GM23248 (cell line): Measurements from ENCODE around the gene CLEC4G. TPM values are rescaled to one million over a fixed set of nuclear protein-coding genes. Genes with fewer than 3 reads are reported as not detected.

Experiments used
- DNase-seq: peaks from one replicate; pipeline ENCODE4 v3.0.0-alpha.2; 2015
- H2AFZ ChIP-seq: fragments of 200-600 bp; sonication (generic); 2 replicates; pipeline ENCODE4 v1.6.1; 2016; ENCODE audit warnings: antibody characterized with exemption
- H3F3A ChIP-seq: fragments of 200-600 bp; sonication (generic); 2 replicates; pipeline ENCODE4 v1.6.1; 2016; ENCODE audit warnings: mild to moderate bottlenecking, antibody characterized with exemption, mixed run types; ENCODE audit not compliant: insufficient read depth
- H3K27ac ChIP-seq: fragments of 200-600 bp; sonication (generic); 2 replicates; pipeline ENCODE4 v1.5.1; 2016; ENCODE audit warnings: mild to moderate bottlenecking
- H3K27me3 ChIP-seq: fragments of 200-600 bp; sonication (generic); replicated peaks from 2 replicates; pipeline ENCODE4 v1.6.1; 2016; ENCODE audit warnings: mild to moderate bottlenecking; ENCODE audit not compliant: insufficient read depth
- H3K36me3 ChIP-seq: fragments of 200-600 bp; sonication (generic); 2 replicates; pipeline ENCODE4 v1.6.1; 2016; ENCODE audit warnings: low read depth, mild to moderate bottlenecking
- H3K4me1 ChIP-seq: fragments of 200-600 bp; sonication (generic); 2 replicates; pipeline ENCODE4 v1.6.1; 2016; ENCODE audit warnings: mild to moderate bottlenecking; ENCODE audit not compliant: insufficient read depth
- H3K4me2 ChIP-seq: fragments of 200-600 bp; sonication (generic); one replicate; pipeline ENCODE4 v1.6.1; 2016; ENCODE audit warnings: mild to moderate bottlenecking; ENCODE audit not compliant: unreplicated experiment
- H3K4me3 ChIP-seq: fragments of 200-600 bp; sonication (generic); 2 replicates; pipeline ENCODE4 v1.5.1; 2016; ENCODE audit warnings: mild to moderate bottlenecking
- H3K79me2 ChIP-seq: fragments of 200-600 bp; sonication (generic); 2 replicates; pipeline ENCODE4 v1.6.1; 2016; ENCODE audit warnings: mild to moderate bottlenecking; ENCODE audit not compliant: insufficient read depth
- H3K9ac ChIP-seq: fragments of 200-600 bp; sonication (generic); 2 replicates; pipeline ENCODE4 v1.6.1; 2016; ENCODE audit warnings: mild to moderate bottlenecking
- H3K9me2 ChIP-seq: fragments of 200-600 bp; sonication (generic); 2 replicates; pipeline ENCODE4 v1.6.1; 2016; ENCODE audit warnings: mixed run types, mild to moderate bottlenecking, moderate library complexity; ENCODE audit not compliant: insufficient read depth
- H3K9me3 ChIP-seq: fragments of 200-600 bp; sonication (generic); one replicate; pipeline ENCODE4 v1.6.1; 2017; ENCODE audit warnings: low read depth
- H4K20me1 ChIP-seq: fragments of 200-600 bp; sonication (generic); 2 replicates; pipeline ENCODE4 v1.6.0; 2016; ENCODE audit not compliant: insufficient read depth
- EZH2 ChIP-seq: fragments of 200-600 bp; sonication (generic); IDR thresholded peaks from 2 replicates; pipeline ENCODE4 v1.6.1; 2018; ENCODE audit warnings: antibody characterized with exemption, mild to moderate bottlenecking; ENCODE audit not compliant: insufficient read depth, poor library complexity, severe bottlenecking
- EZH2phosphoT487 ChIP-seq: fragments of 200-600 bp; sonication (generic); IDR thresholded peaks from 2 replicates; pipeline ENCODE4 v1.6.1; 2018; ENCODE audit warnings: antibody characterized with exemption, moderate library complexity, mild to moderate bottlenecking, low read depth; ENCODE audit not compliant: insufficient read depth
- WGBS, 2 experiments: methylation state at CpG; one replicate each; pipeline ENCODE4 v1.1.6; 2015 to 2017; ENCODE audit warnings: low lambda C conversion rate in 2 of 2, low coverage in 1 of 2; ENCODE audit errors: missing lambda C conversion rate in 2 of 2; 5-methylcytosine and 5-hydroxymethylcytosine counted together
- in situ Hi-C: fragments of 300-500 bp; cut with MboI; formaldehyde crosslinking; loops from 2 replicates; pipeline ENCODE4 v1.15.0; 2020
- polyA plus RNA-seq: library from polyadenylated mRNA; unstranded; fragments of >200 nt; fragmentation: Nextera tagmentation; extraction: Ambion mirVana; gene quantifications from 2 replicates; pipeline ENCODE4 v1.2.1, GENCODE V29; 2016
- total RNA-seq: library from RNA; depleted of rRNA; stranded (reverse); fragments of >200 nt; shearing (Covaris generic); gene quantifications from 2 replicates; pipeline ENCODE4 v1.2.3, GENCODE V29; 2014

Gene CLEC4G
- total and polyA plus RNA-seq, 2 experiments from 2014 or later, result not detected

DNA sequence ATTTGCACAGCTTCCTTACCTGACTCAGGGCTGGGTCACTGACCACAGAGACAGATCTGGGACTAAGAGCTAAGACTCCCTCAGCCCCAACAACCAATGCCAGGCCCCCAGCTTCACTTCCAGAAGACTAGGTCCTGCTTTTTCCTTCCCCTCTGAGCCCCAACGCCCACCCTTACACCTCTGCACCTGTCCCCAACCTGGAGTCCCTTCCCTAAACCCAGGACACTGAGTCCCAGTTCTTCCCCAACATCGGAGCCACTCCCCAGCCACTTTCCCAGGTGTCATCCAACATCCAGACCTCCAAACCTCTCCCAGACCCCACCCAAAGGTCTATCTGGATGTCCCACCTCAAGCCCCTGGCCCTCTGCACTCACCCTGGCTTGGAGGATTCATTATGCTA, 32.9 kb downstream of the CLEC4G start:
- Histone ChIP-seq H3K9ac (no peak overlapping the region), H3K27me3 (no peaks in the 10 kb centered on the region; the same call in none of the 2 replicates), H3F3A (no peaks in the 10 kb centered on the region), H3K27ac (no peak overlapping the region), H3K4me3 (no peak overlapping the region), H3K79me2 (no peaks in the 10 kb centered on the region), H3K4me2 (no peak overlapping the region), H3K36me3 (no peaks in the 10 kb centered on the region), H3K9me2 (no peaks in the 10 kb centered on the region), H2AFZ (no peak overlapping the region), H4K20me1 (no peaks in the 10 kb centered on the region), H3K4me1 (no peaks in the 10 kb centered on the region), H3K9me3 (no peaks in the 10 kb centered on the region)
- WGBS, 2 experiments, result 40% methylated on average over 2 of the region's 2 CpGs
- TF ChIP-seq EZH2phosphoT487 (no peak), EZH2 (no peak)
- DNase-seq, result no peak
- in situ Hi-C loops, result no loop called here

GRCh38 chr19:7698583-7698982, 33.3 kb downstream of the CLEC4G start:
- no peaks in the 10 kb centered on the region for H3F3A ChIP-seq
- WGBS, 2 experiments, result 25 to 36% methylated on average over 10 to 11 of the region's 11 CpGs
- H3K27ac ChIP-seq, result no peak overlapping the region
- H3K9me2 ChIP-seq, result no peaks in the 10 kb centered on the region
- H3K4me1 ChIP-seq, result no peaks in the 10 kb centered on the region
- TF ChIP-seq EZH2phosphoT487 (no peak), EZH2 (no peak)
- no peaks in the 10 kb centered on the region for H4K20me1 ChIP-seq
- in situ Hi-C loops, result no loop called here
- no peak overlapping the region for H2AFZ ChIP-seq
- no peak overlapping the region for H3K4me3 ChIP-seq
- no peaks in the 10 kb centered on the region for H3K9me3 ChIP-seq
- H3K4me2 ChIP-seq, result no peak overlapping the region
- H3K36me3 ChIP-seq, result no peaks in the 10 kb centered on the region
- DNase-seq, result no peak
- H3K79me2 ChIP-seq, result no peaks in the 10 kb centered on the region
- H3K27me3 ChIP-seq, result no peaks in the 10 kb centered on the region; the same call in none of the 2 replicates
- H3K9ac ChIP-seq, result no peak overlapping the region

- H3K4me3 ChIP-seq, result no peak overlapping the region
- H3K9ac ChIP-seq, result no peak overlapping the region
- WGBS, 2 experiments, result 66 to 67% methylated on average over 10 of the region's 10 CpGs
- H2AFZ ChIP-seq, result no peak overlapping the region
- H4K20me1 ChIP-seq, result no peaks in the 10 kb centered on the region
- DNase-seq, result no peak
- no peaks in the 10 kb centered on the region for H3F3A ChIP-seq
- no peak overlapping the region for H3K27ac ChIP-seq
- H3K79me2 ChIP-seq, result no peaks in the 10 kb centered on the region
- no peaks in the 10 kb centered on the region for H3K9me3 ChIP-seq
- in situ Hi-C loops, result no loop called here
- H3K9me2 ChIP-seq, result no peaks in the 10 kb centered on the region
- no peaks in the 10 kb centered on the region for H3K36me3 ChIP-seq
- H3K4me1 ChIP-seq, result no peaks in the 10 kb centered on the region
- no peak overlapping the region for H3K4me2 ChIP-seq
- TF ChIP-seq EZH2 (no peak), EZH2phosphoT487 (no peak)
- no peaks in the 10 kb centered on the region; the same call in none of the 2 replicates for H3K27me3 ChIP-seq
These were observed 34.1 kb downstream of the CLEC4G start for GRCh38 chr19:7697721-7698287.

- no peaks in the 10 kb centered on the region for H3K79me2 ChIP-seq
- no peak overlapping the region for H3K27ac ChIP-seq
- no peak overlapping the region for H3K9ac ChIP-seq
- in situ Hi-C loops, result no loop called here
- no peaks in the 10 kb centered on the region for H3K36me3 ChIP-seq
- H3K4me2 ChIP-seq, result no peak overlapping the region
- TF ChIP-seq EZH2 (no peak), EZH2phosphoT487 (no peak)
- H3K4me1 ChIP-seq, result no peaks in the 10 kb centered on the region
- H3K27me3 ChIP-seq, result no peaks in the 10 kb centered on the region; the same call in none of the 2 replicates
- H3K4me3 ChIP-seq, result no peak overlapping the region
- DNase-seq, result no peak
- H3K9me2 ChIP-seq, result no peaks in the 10 kb centered on the region
- H2AFZ ChIP-seq, result no peak overlapping the region
- no peaks in the 10 kb centered on the region for H4K20me1 ChIP-seq
- no peaks in the 10 kb centered on the region for H3F3A ChIP-seq
- H3K9me3 ChIP-seq, result no peaks in the 10 kb centered on the region
- 38% methylated on average over 4 of the region's 4 CpGs for WGBS, 2 experiments
These were observed 37.4 kb downstream of the CLEC4G start for GRCh38 chr19:7694499-7694898.
